ENCODE measurements around the gene MAP3K13. TPM values are rescaled to one million over a fixed set of nuclear protein-coding genes. Genes with fewer than 3 reads are reported as not detected.

The MAP3K13 gene
- total RNA-seq, 1 experiment from 2014 or later = 21.0 TPM

DNA sequence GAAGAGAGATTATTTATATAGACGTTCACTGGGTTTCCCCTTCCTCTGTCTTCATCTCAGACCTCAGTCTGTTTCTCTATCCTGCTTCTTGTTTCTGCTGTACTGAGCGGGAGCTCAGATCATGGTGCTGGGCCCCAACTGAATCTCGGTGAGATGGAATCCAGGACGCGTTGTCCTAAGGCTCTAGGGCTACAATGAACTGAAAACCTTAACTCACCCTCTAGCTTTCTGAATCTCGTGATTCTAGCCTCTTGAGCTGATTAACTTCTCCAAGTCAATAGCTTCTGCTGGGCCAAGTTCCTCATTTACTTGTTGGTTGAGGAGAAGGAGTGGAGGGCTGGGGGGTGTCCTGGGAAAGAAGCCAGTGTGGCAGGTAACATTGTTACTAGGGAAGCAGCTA is 32.7 kb upstream of the MAP3K13 start:
- CTCF ChIA-PET = interaction anchor here (0.7 kb wide), 2 partner anchors 22 to 614 kb away, joined by 3 to 4 read pairs; no protein-coding TSS in a partner anchor
- Histone ChIP-seq H3K9me3 (ENCODE audit: control insufficient read depth in 1 of 2, insufficient read depth in 1 of 2, low read depth in 1 of 2, low read length in 2 of 2) (no peaks in the 10 kb centered on the region), H3K27me3 (ENCODE audit: insufficient read depth, low read length) (no peaks in the 10 kb centered on the region), H3K9me2 (ENCODE audit: insufficient read depth) (no peaks in the 10 kb centered on the region), H2AFZ (ENCODE audit: low read depth, low read length, poor library complexity, severe bottlenecking) (no peak overlapping the region), H3K4me1 (ENCODE audit: control insufficient read depth in 1 of 2, insufficient read depth in 2 of 2, low read length in 2 of 2) (peaks cover 0 to 3% of the 10 kb centered on the region in 2 experiments; a peak in 2 of 4 replicates), H3K4me3 (replicated peaks in 1 of 2; ENCODE audit: low read depth in 1 of 2, low read length in 2 of 2) (no peak overlapping the region), H3K4me2 (ENCODE audit: low read length) (no peak overlapping the region), H4K20me1 (ENCODE audit: insufficient read depth) (no peaks in the 10 kb centered on the region), H3K36me3 (ENCODE audit: control insufficient read depth in 1 of 2, insufficient read depth in 2 of 2, low read length in 2 of 2) (no peaks in the 10 kb centered on the region), H3K9ac (ENCODE audit: low read length) (no peak overlapping the region), H3K79me2 (ENCODE audit: insufficient read depth, low read length) (no peaks in the 10 kb centered on the region), H3K27ac (ENCODE audit: low read depth, low read length) (no peak overlapping the region)
- DNase-seq (ENCODE audit: low read depth, low spot score) (no peak), ATAC-seq (no peak)
- intact Hi-C loops (cut with micrococcal nuclease) = no loop called here
- RAD21 ChIA-PET (ENCODE audit: low non-redundant PET in 1 of 2, low total read pairs in 2 of 2, uncharacterized antibody in 2 of 2, unreplicated experiment in 2 of 2) = no interaction called here
- TF ChIP-seq SRF (IDR thresholded peaks at IDR 0.05; ENCODE audit: low read depth) (no peak), TCF7L2 (IDR thresholded peaks at IDR 0.05; ENCODE audit: borderline replicate concordance, extremely low read depth, insufficient read depth, insufficient read length) (no peak), ELF1 (IDR thresholded peaks at IDR 0.05; ENCODE audit: borderline replicate concordance, low read depth) (no peak), POLR2A (IDR thresholded peaks at IDR 0.05; ENCODE audit: borderline replicate concordance, extremely low read depth, insufficient read depth, insufficient read length) (no peak), SP1 (IDR thresholded peaks at IDR 0.05; ENCODE audit: low read depth) (no peak), ZFX (IDR thresholded peaks at IDR 0.05) (no peak), JUND (IDR thresholded peaks at IDR 0.05) (no peak), RAD21 (IDR thresholded peaks at IDR 0.05; ENCODE audit: low read depth) (no peak), FOSL1 (IDR thresholded peaks at IDR 0.05; ENCODE audit: low read depth) (no peak), SIN3A (IDR thresholded peaks at IDR 0.05; ENCODE audit: low read depth) (no peak), CEBPB (IDR thresholded peaks at IDR 0.05; ENCODE audit: low read depth) (no peak), ZNF274 (IDR thresholded peaks at IDR 0.05; ENCODE audit: low read depth, low read length) (no peak), YY1 (IDR thresholded peaks at IDR 0.05; ENCODE audit: extremely low read depth, insufficient replicate concordance, low read depth, low read length) (no peak), EZH2phosphoT487 (IDR thresholded peaks at IDR 0.05; ENCODE audit: borderline replicate concordance) (no peak), EGR1 (IDR thresholded peaks at IDR 0.05; ENCODE audit: low read depth) (no peak), EZH2 (IDR thresholded peaks at IDR 0.05) (no peak)
- TF ChIP-seq, protein P1, sequence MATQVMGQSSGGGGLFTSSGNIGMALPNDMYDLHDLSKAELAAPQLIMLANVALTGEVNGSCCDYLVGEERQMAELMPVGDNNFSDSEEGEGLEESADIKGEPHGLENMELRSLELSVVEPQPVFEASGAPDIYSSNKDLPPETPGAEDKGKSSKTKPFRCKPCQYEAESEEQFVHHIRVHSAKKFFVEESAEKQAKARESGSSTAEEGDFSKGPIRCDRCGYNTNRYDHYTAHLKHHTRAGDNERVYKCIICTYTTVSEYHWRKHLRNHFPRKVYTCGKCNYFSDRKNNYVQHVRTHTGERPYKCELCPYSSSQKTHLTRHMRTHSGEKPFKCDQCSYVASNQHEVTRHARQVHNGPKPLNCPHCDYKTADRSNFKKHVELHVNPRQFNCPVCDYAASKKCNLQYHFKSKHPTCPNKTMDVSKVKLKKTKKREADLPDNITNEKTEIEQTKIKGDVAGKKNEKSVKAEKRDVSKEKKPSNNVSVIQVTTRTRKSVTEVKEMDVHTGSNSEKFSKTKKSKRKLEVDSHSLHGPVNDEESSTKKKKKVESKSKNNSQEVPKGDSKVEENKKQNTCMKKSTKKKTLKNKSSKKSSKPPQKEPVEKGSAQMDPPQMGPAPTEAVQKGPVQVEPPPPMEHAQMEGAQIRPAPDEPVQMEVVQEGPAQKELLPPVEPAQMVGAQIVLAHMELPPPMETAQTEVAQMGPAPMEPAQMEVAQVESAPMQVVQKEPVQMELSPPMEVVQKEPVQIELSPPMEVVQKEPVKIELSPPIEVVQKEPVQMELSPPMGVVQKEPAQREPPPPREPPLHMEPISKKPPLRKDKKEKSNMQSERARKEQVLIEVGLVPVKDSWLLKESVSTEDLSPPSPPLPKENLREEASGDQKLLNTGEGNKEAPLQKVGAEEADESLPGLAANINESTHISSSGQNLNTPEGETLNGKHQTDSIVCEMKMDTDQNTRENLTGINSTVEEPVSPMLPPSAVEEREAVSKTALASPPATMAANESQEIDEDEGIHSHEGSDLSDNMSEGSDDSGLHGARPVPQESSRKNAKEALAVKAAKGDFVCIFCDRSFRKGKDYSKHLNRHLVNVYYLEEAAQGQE (IDR thresholded peaks at IDR 0.05; ENCODE audit: low read depth) = no peak
- TF ChIP-seq, protein P2, sequence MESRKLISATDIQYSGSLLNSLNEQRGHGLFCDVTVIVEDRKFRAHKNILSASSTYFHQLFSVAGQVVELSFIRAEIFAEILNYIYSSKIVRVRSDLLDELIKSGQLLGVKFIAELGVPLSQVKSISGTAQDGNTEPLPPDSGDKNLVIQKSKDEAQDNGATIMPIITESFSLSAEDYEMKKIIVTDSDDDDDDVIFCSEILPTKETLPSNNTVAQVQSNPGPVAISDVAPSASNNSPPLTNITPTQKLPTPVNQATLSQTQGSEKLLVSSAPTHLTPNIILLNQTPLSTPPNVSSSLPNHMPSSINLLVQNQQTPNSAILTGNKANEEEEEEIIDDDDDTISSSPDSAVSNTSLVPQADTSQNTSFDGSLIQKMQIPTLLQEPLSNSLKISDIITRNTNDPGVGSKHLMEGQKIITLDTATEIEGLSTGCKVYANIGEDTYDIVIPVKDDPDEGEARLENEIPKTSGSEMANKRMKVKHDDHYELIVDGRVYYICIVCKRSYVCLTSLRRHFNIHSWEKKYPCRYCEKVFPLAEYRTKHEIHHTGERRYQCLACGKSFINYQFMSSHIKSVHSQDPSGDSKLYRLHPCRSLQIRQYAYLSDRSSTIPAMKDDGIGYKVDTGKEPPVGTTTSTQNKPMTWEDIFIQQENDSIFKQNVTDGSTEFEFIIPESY (IDR thresholded peaks at IDR 0.05; ENCODE audit: extremely low read depth, insufficient replicate concordance, low read length) = no peak
- TF ChIP-seq, protein P3, sequence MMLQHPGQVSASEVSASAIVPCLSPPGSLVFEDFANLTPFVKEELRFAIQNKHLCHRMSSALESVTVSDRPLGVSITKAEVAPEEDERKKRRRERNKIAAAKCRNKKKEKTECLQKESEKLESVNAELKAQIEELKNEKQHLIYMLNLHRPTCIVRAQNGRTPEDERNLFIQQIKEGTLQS (IDR thresholded peaks at IDR 0.05) = no peak
- POLR2A ChIA-PET = no interaction called here
- BruUV-seq (replicated peaks) = no TSS peak

Measured in HCT116 (cell line).